Muscle of leg (tissue), 11 donors: Measurements from ENCODE around the gene PLA2G4A. TPM values are rescaled to one million over a fixed set of nuclear protein-coding genes. Genes with fewer than 3 reads are reported as not detected.

ENCODE experiments used
- DNase-seq: peaks from one replicate; pipeline ENCODE4 v3.0.0; 2013
- H3K27ac ChIP-seq: one replicate; pipeline ENCODE4 v1.5.1; 2013; ENCODE audit warnings: mild to moderate bottlenecking, low read length, control low read depth
- H3K27me3 ChIP-seq: one replicate; pipeline ENCODE4 v1.6.1; 2013; ENCODE audit warnings: low read length; ENCODE audit not compliant: control insufficient read depth, insufficient read depth
- H3K36me3 ChIP-seq: one replicate; pipeline ENCODE4 v1.6.1; 2013; ENCODE audit warnings: low read length; ENCODE audit not compliant: control insufficient read depth, insufficient read depth
- H3K4me1 ChIP-seq: one replicate; pipeline ENCODE4 v1.6.1; 2013; ENCODE audit warnings: low read length; ENCODE audit not compliant: control insufficient read depth, insufficient read depth
- H3K4me3 ChIP-seq: one replicate; pipeline ENCODE4 v1.5.1; 2013; ENCODE audit warnings: low read length, control low read depth
- H3K9me3 ChIP-seq: replicated peaks from 2 replicates; pipeline ENCODE4 v1.6.1; 2013; ENCODE audit warnings: low read depth, low read length; ENCODE audit not compliant: control insufficient read depth
- WGBS: methylation state at CpG from one replicate; pipeline ENCODE4 v1.1.5; 2013; ENCODE audit warnings: missing lambda C conversion rate; ENCODE audit not compliant: insufficient coverage; 5-methylcytosine and 5-hydroxymethylcytosine counted together
- polyA plus RNA-seq, 8 donors: library from polyadenylated mRNA; unstranded; fragments of 120-200 nt; gene quantifications; one replicate each; pipeline versions ENCODE4 v1.2.1 to v1.2.3, GENCODE V29; 2013; ENCODE audit warnings: inconsistent platforms in 1 of 8, low replicate concordance in 1 of 8; ENCODE audit not compliant: insufficient read length in 8 of 8, insufficient read depth in 1 of 8
- total RNA-seq: library from RNA; stranded (reverse); fragments of 120-200 nt; gene quantifications from one replicate; pipeline ENCODE4 v1.2.4, GENCODE V29; 2013

PLA2G4A gene
- total and polyA plus RNA-seq, 9 donors = 2.8 to 7.8 (median 4.1) TPM

DNA sequence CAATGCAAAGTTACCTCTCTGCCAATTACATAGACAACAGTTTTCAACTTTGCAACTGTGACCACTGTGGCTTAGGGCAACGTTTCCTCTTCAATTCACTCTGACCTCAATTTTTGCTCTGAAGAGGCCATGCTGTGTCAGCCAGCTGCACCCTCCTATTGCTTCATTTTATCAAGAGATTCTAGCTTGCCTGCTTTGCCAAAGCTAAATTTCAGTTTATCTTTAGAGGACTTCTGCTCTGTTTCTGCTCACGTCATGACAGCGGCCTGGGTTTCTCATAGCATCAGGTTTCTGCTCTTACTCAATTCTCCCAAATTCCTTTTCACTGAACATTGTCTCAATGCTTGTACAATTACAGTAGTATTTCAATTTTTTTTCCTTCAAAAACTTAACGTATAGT lies 154.6 kb downstream of the PLA2G4A start:
- Histone ChIP-seq H3K4me1 (no peaks in the 10 kb centered on the region), H3K36me3 (no peaks in the 10 kb centered on the region), H3K27me3 (no peaks in the 10 kb centered on the region), H3K9me3 (no peaks in the 10 kb centered on the region), H3K27ac (no peak overlapping the region), H3K4me3 (no peak overlapping the region)
- WGBS = 53% methylated on average over 3 of the region's 4 CpGs
- no peak for DNase-seq

DNA sequence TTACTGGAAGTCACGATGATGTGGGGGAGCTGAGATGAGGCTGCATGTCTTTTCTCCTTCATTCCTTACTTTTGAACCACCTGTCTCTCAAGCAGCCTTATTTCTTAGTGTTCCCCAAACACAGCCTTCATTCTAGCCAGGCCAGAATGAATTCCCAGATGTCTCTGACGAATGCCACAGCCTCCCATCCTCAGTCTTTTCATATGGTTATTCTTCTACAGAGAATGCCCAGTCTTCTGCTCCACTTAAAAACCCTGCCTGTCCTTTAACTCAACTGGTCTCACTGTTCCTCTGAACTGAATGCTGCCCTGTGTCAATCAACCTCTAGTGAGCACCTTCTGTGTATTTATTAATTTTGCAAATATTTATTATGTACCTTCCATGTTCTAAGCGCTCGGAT lies 156.2 kb downstream of the PLA2G4A start:
- Histone ChIP-seq H3K4me3 (no peak overlapping the region), H3K4me1 (no peaks in the 10 kb centered on the region), H3K27ac (no peak overlapping the region), H3K9me3 (no peaks in the 10 kb centered on the region), H3K27me3 (no peaks in the 10 kb centered on the region), H3K36me3 (no peaks in the 10 kb centered on the region)
- WGBS = 33% methylated on average over 1 of the region's 4 CpGs
- no peak for DNase-seq

DNA sequence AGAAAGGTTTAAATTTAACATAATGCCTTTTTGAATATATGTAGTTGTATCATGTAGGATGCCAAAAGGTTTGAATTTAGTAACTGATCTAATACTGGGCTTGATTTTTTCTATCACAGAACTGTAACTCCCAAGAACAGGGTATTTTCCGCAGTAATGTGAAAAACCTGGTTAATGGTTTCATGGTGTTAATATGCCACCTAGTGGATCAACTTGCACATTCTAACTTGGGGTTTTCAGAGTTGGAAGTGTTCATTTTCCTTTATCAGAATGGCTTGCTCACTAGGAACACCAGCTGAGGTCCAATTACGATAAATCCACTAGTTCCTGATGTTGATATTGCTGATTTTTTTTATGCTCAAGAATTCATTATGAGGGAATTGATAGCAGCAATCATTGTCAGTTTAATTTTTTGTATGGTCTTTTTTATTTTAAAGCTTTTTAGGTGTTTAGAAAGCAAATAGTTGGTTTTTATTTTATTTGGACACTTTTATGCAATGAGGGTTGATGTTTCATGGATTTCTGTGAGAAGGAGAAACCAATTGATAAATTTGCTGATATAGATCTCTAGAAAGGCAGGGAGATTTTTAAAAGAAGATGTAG lies 157.2 kb downstream of the PLA2G4A start:
- DNase-seq = peak; percentile 84
- H3K27ac ChIP-seq = no peak overlapping the region
- no peaks in the 10 kb centered on the region for H3K4me1 ChIP-seq
- no peaks in the 10 kb centered on the region for H3K27me3 ChIP-seq
- H3K9me3 ChIP-seq = no peaks in the 10 kb centered on the region
- no peak overlapping the region for H3K4me3 ChIP-seq
- H3K36me3 ChIP-seq = no peaks in the 10 kb centered on the region
- no CpG with 5 or more reads among the region's 2 CpGs for WGBS

DNA sequence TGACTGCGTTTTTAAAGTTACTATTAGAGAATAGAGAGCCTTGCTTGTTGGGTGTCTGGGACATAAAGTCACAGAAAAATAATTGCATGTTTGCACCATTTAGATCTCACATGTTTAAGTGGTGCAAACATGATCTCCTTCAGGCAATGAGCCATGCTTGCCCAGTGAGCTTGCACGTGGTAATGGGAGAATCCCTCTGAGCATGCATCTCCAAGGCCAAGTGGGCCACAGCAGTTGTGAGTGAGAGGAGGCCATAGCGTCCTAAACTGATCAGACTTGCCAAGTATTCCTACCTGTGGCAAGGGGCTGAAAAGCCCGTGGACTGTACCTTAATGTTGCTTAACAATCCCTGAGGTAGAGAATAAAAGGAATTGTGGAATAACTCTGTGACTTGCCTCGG lies 158.3 kb downstream of the PLA2G4A start:
- WGBS = 56% methylated on average over 4 of the region's 5 CpGs
- H3K27ac ChIP-seq = no peak overlapping the region
- no peaks in the 10 kb centered on the region for H3K9me3 ChIP-seq
- no peaks in the 10 kb centered on the region for H3K36me3 ChIP-seq
- H3K4me3 ChIP-seq = no peak overlapping the region
- H3K4me1 ChIP-seq = no peaks in the 10 kb centered on the region
- no peak for DNase-seq
- no peaks in the 10 kb centered on the region for H3K27me3 ChIP-seq

DNA sequence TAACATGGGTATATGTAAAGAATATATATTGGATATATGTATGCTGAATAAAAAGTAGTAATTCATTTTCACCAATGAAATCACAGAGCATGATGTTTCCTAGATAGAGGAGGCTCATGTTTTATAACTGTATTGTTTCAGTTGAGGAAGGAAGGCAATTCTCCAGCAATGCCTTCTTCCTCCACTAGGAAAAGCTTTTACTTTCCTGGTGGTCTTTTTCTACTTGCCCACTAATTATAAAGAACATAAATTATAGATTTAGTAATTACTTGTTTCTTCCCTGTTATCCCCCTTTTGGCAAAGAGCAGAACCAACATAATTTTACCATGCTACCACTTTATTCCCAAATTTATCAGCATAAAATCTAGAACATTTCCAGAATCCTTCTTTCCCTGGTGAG lies 159.0 kb downstream of the PLA2G4A start:
- Histone ChIP-seq H3K27me3 (no peaks in the 10 kb centered on the region), H3K4me3 (no peak overlapping the region), H3K4me1 (no peaks in the 10 kb centered on the region), H3K27ac (no peak overlapping the region), H3K9me3 (no peaks in the 10 kb centered on the region), H3K36me3 (no peaks in the 10 kb centered on the region)
- DNase-seq = no peak

DNA sequence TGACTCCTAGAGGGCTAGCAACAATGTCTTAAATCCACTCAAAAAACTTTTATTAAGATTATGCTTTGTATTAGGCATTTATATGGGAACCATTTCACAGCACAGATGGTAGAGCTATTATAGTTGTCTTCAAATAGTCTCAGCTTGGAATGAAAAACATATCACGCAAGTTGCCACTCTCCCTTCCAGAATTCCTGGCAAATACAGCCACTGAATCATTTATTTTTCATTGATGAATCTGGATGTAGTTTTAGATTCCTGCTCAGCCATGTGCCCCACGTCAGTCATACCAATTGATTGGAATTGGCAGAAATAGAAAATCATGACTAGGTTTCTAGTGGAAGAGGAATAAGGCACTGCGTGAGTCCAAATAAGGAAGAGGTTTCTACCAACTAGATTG lies 165.2 kb downstream of the PLA2G4A start:
- Histone ChIP-seq H3K36me3 (no peaks in the 10 kb centered on the region), H3K4me3 (no peak overlapping the region), H3K27me3 (no peaks in the 10 kb centered on the region), H3K4me1 (no peaks in the 10 kb centered on the region), H3K27ac (no peak overlapping the region), H3K9me3 (no peaks in the 10 kb centered on the region)
- WGBS = 100% methylated on average over 1 of the region's 3 CpGs
- DNase-seq = peak; percentile 52

DNA sequence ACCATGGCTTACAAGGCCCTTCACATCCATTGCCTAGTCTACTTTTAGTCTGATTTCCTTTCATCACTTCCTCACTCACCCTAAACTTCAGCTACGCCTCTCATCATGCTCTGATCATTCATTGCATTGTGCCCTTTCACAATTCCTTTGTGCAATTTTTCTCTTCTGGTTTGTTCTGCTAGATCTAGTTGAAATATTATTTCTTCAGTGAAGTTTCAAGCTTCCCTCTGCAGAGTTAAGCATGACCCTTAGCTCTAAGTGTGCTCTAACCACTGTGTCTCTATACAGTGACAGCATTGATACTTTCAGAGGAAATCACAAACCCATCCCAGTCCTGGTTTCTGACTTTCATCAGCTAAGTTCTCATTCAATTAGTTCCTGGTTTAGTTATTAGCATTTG lies 166.1 kb downstream of the PLA2G4A start:
- no peak for DNase-seq
- H3K36me3 ChIP-seq = no peaks in the 10 kb centered on the region
- H3K27ac ChIP-seq = no peak overlapping the region
- H3K4me3 ChIP-seq = no peak overlapping the region
- H3K4me1 ChIP-seq = no peaks in the 10 kb centered on the region
- no CpG with 5 or more reads among the region's 1 CpG for WGBS
- no peaks in the 10 kb centered on the region for H3K27me3 ChIP-seq
- no peaks in the 10 kb centered on the region for H3K9me3 ChIP-seq

DNA sequence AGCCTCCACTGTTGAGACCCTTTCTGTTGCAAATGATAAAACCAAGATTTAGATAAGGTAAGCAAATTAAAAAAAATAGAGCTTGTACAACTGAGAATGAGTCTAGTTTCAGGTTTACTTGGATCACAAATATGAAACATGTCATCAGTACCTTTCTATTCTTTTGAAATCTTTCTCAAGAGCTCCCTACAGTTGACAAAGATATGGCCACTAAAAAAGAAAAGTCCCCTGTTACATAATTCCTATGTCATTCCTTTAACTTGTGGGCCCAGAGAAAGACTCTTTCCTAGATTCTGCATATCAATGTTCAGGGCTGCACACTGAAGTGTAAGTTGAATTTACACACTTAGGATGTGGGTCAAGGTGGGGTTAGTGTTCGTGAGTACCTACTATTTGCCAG lies 168.1 kb downstream of the PLA2G4A start:
- no peaks in the 10 kb centered on the region for H3K4me1 ChIP-seq
- DNase-seq = no peak
- H3K9me3 ChIP-seq = no peaks in the 10 kb centered on the region
- H3K4me3 ChIP-seq = no peak overlapping the region
- no peaks in the 10 kb centered on the region for H3K36me3 ChIP-seq
- 64% methylated on average over 1 of the region's 1 CpG for WGBS
- H3K27ac ChIP-seq = no peak overlapping the region
- H3K27me3 ChIP-seq = no peaks in the 10 kb centered on the region

DNA sequence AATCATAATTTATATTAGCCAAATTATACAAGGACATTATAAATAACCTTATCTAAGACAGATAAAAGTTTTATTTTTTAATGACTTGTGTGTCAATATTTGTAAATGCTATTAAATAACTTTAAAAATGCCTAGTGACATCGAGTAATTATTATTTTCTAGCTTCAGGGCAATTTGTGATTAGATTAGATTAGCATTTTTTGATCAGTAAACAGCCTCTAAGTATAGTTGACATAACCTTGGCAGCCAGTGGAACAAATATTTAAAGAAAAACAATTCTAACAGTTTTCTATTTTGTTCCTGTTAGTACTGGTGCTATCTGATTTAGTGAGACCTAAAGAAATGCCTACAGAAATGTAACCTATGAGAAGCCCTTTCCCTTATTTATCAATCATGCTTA lies 169.1 kb downstream of the PLA2G4A start:
- no CpG with 5 or more reads among the region's 1 CpG for WGBS
- H3K27me3 ChIP-seq = no peaks in the 10 kb centered on the region
- H3K36me3 ChIP-seq = no peaks in the 10 kb centered on the region
- no peaks in the 10 kb centered on the region for H3K4me1 ChIP-seq
- H3K27ac ChIP-seq = no peak overlapping the region
- no peak for DNase-seq
- no peaks in the 10 kb centered on the region for H3K9me3 ChIP-seq
- H3K4me3 ChIP-seq = no peak overlapping the region

DNA sequence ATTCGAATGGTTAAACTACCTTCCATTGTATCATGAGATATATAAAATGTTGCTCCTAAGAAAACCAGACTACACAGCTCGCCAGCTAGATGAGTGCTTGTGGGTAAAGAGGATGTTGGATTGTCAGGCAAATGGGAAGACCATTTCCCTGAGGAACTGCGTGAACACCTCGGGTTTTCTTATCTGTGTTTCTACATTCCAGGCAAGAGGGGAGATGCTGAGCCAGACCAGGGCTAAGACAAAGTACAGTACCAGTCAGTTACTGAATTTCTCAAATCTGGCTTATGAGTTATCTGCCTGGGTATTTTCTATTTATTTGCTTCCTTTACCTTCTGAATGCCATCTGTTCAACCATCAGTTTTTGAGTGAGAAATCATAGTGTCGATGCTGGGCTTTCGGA lies 170.8 kb downstream of the PLA2G4A start:
- no peak overlapping the region for H3K27ac ChIP-seq
- 77% methylated on average over 5 of the region's 6 CpGs for whole genome bisulfite sequencing
- no peaks in the 10 kb centered on the region for H3K36me3 ChIP-seq
- DNase-seq = no peak
- H3K9me3 ChIP-seq = no peaks in the 10 kb centered on the region
- H3K4me1 ChIP-seq = no peaks in the 10 kb centered on the region
- no peak overlapping the region for H3K4me3 ChIP-seq
- H3K27me3 ChIP-seq = no peaks in the 10 kb centered on the region

DNA sequence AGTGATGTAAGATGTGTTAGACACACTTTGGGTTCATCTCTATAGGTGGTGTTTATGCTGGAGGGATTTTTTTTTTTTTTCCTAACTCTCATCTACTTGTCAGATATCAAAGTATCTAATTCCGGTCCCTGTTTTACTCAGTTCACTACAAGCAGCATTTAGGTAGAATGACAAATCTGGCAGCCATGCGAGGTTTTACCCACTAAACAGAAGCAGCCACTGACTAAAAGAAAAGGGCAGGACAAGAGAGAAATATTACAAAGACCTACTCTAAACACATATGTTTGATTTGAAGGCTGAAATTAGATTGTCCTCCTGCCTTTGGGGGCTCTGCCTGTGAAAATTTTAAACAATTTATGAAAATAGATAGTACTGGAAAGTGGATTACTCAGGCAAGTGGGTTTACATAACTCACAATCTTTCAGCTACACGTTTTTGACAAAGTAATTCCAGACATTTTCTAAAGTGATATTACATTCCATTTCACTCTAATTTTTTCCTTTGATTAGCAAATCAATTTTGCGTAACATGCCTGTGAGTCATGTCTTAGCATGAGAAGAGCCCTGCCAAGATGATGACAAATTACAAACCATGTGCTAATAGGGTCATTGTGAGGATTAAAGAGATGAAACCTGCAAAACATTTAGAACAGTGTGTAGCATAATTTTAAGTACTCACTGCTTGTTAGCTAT lies 172.6 kb downstream of the PLA2G4A start:
- WGBS = no CpG with 5 or more reads among the region's 4 CpGs
- H3K27ac ChIP-seq = no peak overlapping the region
- H3K36me3 ChIP-seq = no peaks in the 10 kb centered on the region
- no peak overlapping the region for H3K4me3 ChIP-seq
- H3K4me1 ChIP-seq = no peaks in the 10 kb centered on the region
- no peaks in the 10 kb centered on the region for H3K9me3 ChIP-seq
- no peaks in the 10 kb centered on the region for H3K27me3 ChIP-seq
- no peak for DNase-seq
